ENCODE measurements around the gene DCAF12. TPM values are rescaled to one million over a fixed set of nuclear protein-coding genes. Genes with fewer than 3 reads are reported as not detected.
"Not testable (repeated sequence)": the region's sequence is repeated elsewhere in the genome, so short reads cannot be mapped to it uniquely, and the experiment has no call there.

DCAF12 gene
- total RNA-seq, 1 donor from 2014 or later: 39.9 TPM

GRCh38 chr9:34046784-34047379 is 79.6 kb downstream of the DCAF12 start:
- Histone ChIP-seq H3K27me3 (ENCODE audit: control insufficient read depth, insufficient read depth, low read length) (no peaks in the 10 kb centered on the region), H3K36me3 (ENCODE audit: control insufficient read depth, insufficient read depth, low read length) (no peaks in the 10 kb centered on the region), H3K4me3 (ENCODE audit: low read depth, low read length) (peak overlapping the region; percentile 95)
- TF ChIP-seq CTCF (IDR thresholded peaks at IDR 0.05; ENCODE audit: insufficient read depth, low read length, poor library complexity, severe bottlenecking): no peak
- DNase-seq (ENCODE audit: low read depth): no peak

- DNase-seq (ENCODE audit: low read depth): no peak
- Histone ChIP-seq H3K4me3 (ENCODE audit: low read depth, low read length) (no peak overlapping the region), H3K27me3 (ENCODE audit: control insufficient read depth, insufficient read depth, low read length) (no peaks in the 10 kb centered on the region), H3K36me3 (ENCODE audit: control insufficient read depth, insufficient read depth, low read length) (no peaks in the 10 kb centered on the region)
- TF ChIP-seq CTCF (IDR thresholded peaks at IDR 0.05; ENCODE audit: insufficient read depth, low read length, poor library complexity, severe bottlenecking): no peak
These were observed 80.6 kb downstream of the DCAF12 start for GRCh38 chr9:34045903-34046302.

GRCh38 chr9:34042074-34042473 is 84.4 kb downstream of the DCAF12 start:
- DNase-seq (ENCODE audit: low read depth); H3K27me3 ChIP-seq (ENCODE audit: control insufficient read depth, insufficient read depth, low read length); H3K36me3 ChIP-seq (ENCODE audit: control insufficient read depth, insufficient read depth, low read length); H3K4me3 ChIP-seq (ENCODE audit: low read depth, low read length): not testable (repeated sequence)

GRCh38 chr9:34038851-34039250 is 87.6 kb downstream of the DCAF12 start:
- H3K4me3 ChIP-seq (ENCODE audit: low read depth, low read length); H3K27me3 ChIP-seq (ENCODE audit: control insufficient read depth, insufficient read depth, low read length); DNase-seq (ENCODE audit: low read depth); H3K36me3 ChIP-seq (ENCODE audit: control insufficient read depth, insufficient read depth, low read length): not testable (repeated sequence)

- Histone ChIP-seq H3K36me3 (ENCODE audit: control insufficient read depth, insufficient read depth, low read length) (no peaks in the 10 kb centered on the region), H3K4me3 (ENCODE audit: low read depth, low read length) (no peak overlapping the region), H3K27me3 (ENCODE audit: control insufficient read depth, insufficient read depth, low read length) (no peaks in the 10 kb centered on the region)
- DNase-seq (ENCODE audit: low read depth): no peak
- no peak for TF ChIP-seq CTCF (IDR thresholded peaks at IDR 0.05; ENCODE audit: insufficient read depth, low read length, poor library complexity, severe bottlenecking)
These were observed 88.9 kb downstream of the DCAF12 start for GRCh38 chr9:34037626-34038025.

- no peak for TF ChIP-seq CTCF (IDR thresholded peaks at IDR 0.05; ENCODE audit: insufficient read depth, low read length, poor library complexity, severe bottlenecking)
These were observed 89.9 kb downstream of the DCAF12 start for GRCh38 chr9:34036625-34037024.

More at GRCh38 chr9:34036625-34037024, 89.9 kb downstream of the DCAF12 start:
- no peaks in the 10 kb centered on the region for H3K36me3 ChIP-seq (ENCODE audit: control insufficient read depth, insufficient read depth, low read length)
- no peaks in the 10 kb centered on the region for H3K27me3 ChIP-seq (ENCODE audit: control insufficient read depth, insufficient read depth, low read length)
- H3K4me3 ChIP-seq (ENCODE audit: low read depth, low read length): no peak overlapping the region
- no peak for DNase-seq (ENCODE audit: low read depth)

Other genes with a start within 250 kb of the DCAF12 start
- 25.5 and 26.4 TPM in 2 replicates for gene UBAP2, start 77.8 kb downstream of the DCAF12 start, total RNA-seq
- 42.4 and 46.9 TPM in 2 replicates for gene UBAP1, start 52.3 kb upstream of the DCAF12 start, total RNA-seq
- gene KIF24, start 202.6 kb upstream of the DCAF12 start, total RNA-seq: 1.0 and 1.2 TPM in 2 replicates
- 18.1 and 30.0 TPM in 2 replicates for gene NUDT2, start 202.9 kb upstream of the DCAF12 start, total RNA-seq

All from kidney epithelial cell (primary cell).